HL-60/S4 treated with phorbol 12-myristate 13-acetate at 8.2 ng/mL for 4 days and 3 days (cell line): ENCODE results near the gene KCP.

Source experiments
- in situ Hi-C: fragments of 300-500 bp; cut with MboI; formaldehyde crosslinking; loops from 2 replicates; pipeline ENCODE4 v1.15.0; 2022; ENCODE audit warnings: low sequenced_read_pairs

Gene KCP

DNA sequence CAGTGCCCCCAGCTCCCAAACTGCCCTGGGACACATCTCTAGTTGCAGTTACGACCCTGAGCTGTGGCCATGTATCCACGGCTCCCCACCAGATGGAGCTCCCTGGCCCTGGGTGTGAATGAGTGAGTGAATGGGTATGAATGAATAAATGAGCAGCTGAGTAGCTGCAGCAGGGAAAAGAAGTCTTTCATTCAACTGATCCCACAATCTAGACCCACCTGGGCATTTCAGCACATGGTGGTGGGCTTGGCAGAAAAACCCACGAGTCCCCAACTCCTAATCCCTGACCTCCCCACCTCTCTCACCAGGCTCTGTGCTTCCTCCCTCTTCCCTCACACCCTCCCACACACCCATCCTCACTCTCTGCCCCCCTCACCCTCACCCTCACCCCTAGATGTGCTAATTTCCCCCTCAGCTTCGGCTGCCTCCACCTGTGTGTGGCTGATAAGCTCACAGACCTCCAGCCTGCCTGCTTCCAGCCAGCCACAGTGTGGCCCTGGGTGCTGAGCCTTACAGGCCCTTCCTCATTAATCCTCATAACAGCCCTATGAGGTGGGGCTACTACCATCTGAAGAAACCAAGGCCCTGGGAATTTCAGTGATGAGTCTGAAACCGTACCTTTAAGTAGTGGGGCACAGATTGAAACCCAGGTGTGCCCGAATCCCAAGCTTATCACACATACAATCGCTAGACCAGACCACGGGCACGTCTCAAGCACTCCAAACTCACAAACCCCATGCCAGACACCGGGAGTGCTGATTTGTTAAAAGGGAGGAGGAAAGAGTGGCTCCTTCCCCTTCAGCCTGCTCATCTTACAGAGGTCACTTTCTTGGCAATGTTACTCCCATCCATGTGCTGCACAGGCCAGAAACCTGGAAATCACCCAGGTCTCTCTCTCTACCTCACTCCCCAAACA is 50.1 kb downstream of the KCP start:
- in situ Hi-C loops: no loop called here

DNA sequence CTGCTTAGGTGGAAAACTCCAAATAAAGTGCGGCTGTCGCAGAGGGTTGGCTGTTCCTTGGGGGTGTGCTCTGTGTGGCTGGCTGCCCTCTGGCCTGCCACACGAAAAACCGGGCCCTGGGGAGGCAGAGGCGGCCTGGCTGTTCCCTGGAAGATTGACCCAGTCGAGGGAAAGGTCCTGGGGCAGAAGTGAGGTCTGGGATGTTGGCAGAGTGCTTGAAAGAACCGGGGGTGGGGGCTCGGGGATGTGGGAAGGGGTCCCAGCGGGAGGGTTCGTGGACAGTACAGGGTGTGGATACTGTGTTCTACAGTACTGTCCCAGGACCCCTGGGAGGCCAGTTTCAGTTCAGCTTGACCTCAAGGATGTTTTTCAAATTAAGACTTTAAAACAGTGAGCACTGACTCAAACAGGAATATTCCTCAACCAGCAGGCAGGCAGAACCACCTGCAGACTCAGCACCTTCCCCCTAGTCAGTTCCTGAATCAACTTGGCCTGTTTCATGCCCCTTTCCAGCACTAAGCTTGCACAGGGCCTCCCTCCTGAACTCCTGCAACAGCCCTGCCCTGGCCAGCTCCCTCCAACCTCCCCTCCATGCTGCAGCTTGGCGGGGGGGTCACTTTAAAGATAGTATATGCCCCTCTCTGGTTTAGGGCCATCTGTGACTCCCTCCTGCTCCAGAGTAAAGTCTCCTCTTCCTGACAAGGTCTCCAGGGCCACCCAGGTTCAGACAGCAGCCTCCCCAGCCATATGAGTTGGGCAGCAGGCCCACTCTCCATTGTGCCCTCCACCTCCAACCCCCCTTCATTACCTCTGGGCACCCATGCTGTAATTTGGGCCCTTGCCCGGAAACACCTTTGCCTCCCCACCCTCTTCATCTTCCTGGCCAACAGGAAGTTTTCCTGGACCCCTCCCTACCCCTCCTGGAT is 51.0 kb downstream of the KCP start:
- in situ Hi-C loops: no loop called here

DNA sequence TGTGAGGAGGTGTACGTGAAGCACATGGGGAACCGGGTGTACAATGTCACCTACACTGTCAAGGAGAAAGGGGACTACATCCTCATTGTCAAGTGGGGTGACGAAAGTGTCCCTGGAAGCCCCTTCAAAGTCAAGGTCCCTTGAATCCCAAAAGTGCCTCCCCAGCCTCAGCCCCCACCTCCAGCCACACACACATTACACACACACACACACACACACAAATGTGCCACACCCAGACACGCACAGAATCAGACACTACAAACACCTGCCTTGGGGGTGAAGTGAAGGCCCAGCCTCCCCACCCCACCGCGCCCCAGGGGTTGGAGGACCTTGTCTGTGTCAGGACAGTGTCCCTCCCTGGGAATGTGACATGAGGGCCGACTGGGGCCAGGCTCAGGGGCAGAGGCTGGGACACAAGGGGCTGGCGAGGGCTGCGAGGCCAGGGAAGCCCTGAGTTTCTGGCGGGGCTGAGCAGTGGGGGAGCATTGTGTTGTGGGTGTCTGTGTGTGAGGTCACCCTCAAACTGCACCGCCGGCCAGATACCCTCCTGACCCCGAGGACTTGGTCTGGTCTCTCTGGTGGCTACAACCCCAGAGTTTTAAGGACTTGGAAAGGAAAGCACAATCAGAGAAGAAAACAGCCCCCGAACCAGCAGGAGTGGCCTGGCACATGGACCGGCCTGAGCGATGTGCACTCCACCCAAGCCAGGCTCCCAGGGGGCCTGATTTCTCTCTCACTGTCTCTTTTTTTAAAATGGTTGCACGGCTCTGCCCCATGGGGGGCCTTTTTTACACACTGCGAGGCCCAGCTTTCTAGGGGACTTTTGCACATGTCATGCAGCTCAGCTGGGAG is 51.9 kb downstream of the KCP start:
- in situ Hi-C loops: no loop called here

DNA sequence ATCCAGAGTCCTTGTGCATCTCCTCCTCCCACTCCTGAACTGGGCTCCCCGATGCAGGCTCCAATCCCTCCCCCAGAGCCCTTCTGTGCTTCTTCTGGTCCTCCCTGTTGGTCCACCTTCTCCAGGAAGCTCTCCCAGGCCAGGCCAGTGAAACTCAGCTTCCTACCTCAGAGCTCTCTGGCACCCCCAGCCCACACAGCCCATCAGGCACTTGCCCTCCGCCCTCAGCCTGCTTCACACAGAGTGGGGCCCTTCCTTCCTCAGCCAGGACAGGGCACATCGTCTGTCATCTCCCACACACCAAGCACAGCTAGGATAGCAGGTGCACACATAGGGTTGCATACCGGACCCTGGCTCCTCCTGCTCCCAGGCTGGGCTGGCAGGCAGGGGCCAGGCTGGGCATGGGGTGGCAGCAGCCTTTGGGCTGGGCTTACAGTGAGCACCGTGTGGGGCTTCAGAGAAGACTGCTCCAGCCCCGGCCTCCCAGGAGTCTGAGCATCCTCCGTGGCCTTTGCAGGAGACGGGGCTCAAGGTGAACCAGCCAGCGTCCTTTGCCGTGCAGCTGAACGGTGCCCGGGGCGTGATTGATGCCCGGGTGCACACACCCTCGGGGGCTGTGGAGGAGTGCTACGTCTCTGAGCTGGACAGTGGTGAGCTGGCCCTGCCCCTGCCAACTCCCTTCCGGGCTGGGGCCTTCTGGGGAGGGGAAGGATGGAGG is 54.3 kb downstream of the KCP start:
- in situ Hi-C loops: no loop called here

DNA sequence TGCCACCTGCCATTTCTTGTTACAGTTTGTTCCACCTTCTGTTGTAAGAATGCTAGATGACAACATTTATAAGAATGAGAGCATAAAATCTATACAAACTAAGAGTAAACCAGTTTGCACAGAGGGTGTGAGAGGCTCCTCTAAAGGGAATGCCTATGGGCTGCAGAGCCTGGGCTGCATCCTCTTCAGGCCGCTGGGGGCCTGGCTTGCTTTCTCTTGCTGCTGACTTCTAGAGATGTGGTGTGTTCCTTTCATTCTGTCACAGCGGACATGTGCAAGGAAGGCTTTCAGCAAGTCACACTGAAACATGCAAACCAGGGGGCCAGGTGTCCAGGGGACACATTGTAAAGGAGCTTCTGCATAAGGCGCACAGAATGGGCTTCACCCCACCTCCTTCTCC is 55.0 kb downstream of the KCP start:
- in situ Hi-C loops: no loop called here

DNA sequence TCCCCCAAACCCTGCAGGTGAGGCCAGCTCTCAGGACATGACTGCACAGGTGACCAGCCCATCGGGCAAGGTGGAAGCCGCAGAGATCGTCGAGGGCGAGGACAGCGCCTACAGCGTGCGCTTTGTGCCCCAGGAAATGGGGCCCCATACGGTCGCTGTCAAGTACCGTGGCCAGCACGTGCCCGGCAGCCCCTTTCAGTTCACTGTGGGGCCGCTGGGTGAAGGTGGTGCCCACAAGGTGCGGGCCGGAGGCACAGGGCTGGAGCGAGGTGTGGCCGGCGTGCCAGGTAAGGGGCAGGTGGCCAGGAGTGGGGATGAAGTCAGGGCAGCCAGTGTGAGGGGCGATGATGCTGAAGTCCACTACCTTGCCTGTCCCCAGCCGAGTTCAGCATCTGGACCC is 56.1 kb downstream of the KCP start:
- in situ Hi-C loops: no loop called here

- in situ Hi-C loops: no loop called here
Observed at GRCh38 chr7:128853799-128854198, 56.7 kb downstream of the KCP start.

- in situ Hi-C loops: no loop called here
Observed at GRCh38 chr7:128852537-128853254, 57.8 kb downstream of the KCP start.

DNA sequence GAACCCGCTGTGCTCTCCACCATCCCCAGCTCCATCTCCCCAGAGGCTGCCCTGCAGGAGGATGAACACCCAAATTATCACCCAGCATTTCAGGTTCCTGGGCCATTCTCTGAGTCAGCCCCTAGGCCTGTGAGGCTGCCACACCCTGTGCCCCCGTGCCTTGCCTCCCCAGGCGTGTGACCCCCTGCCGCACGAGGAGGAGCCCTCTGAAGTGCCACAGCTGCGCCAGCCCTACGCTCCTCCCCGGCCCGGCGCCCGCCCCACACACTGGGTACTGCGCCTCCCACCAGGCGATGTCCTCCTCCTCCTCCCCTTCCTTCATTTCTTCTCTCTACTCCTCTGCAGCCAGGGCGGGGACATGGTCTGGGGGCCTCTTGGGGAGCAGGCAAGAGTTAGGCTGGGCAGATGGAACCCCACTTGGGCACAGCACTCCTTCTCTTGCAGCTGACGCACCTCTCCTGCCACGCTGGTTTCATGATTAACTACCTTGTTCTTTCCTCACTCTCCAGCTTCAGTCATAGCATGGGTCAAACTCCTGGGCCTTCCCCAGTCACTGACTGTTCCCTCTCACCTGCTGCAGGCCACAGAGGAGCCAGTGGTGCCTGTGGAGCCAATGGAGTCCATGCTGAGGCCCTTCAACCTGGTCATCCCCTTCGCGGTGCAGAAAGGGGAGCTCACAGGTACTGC is 60.6 kb downstream of the KCP start:
- in situ Hi-C loops: no loop called here

GRCh38 chr7:128849156-128849515 is 61.4 kb downstream of the KCP start:
- in situ Hi-C loops: no loop called here

DNA sequence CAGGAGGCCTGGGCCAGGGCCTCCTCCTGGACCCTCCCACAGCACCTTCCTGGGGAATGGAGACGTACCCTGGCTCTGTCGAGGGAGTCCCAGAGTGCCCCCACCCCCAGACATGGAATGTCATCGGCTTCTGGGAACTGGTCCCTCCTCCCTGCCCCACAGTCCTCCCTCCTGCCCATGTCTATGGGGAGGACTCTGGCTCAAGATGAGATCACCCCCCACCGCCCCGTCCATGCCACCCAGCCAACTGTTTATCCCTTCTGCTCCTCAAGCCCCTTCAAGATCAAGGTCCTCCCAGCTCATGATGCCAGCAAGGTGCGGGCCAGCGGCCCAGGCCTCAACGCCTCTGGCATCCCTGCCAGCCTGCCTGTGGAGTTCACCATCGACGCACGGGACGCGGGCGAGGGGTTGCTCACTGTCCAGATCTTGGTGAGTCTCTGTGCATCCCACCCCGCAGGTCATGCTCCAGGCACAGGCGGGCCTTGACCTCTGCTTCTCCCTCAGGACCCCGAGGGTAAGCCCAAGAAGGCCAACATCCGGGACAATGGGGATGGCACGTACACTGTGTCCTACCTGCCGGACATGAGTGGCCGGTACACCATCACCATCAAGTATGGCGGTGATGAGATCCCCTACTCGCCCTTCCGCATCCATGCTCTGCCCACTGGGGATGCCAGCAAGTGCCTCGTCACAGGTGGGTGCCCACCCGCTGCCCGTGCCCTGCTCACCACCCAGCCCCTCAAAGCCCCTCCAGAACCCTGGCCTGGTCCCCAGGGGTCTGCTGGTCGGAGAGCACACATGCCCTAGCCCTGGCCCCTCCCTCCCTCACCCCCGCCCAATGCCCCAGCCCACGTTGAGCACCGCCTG is 62.0 kb downstream of the KCP start:
- in situ Hi-C loops: no loop called here

GRCh38 chr7:128847721-128848211 is 62.7 kb downstream of the KCP start:
- in situ Hi-C loops: no loop called here

DNA sequence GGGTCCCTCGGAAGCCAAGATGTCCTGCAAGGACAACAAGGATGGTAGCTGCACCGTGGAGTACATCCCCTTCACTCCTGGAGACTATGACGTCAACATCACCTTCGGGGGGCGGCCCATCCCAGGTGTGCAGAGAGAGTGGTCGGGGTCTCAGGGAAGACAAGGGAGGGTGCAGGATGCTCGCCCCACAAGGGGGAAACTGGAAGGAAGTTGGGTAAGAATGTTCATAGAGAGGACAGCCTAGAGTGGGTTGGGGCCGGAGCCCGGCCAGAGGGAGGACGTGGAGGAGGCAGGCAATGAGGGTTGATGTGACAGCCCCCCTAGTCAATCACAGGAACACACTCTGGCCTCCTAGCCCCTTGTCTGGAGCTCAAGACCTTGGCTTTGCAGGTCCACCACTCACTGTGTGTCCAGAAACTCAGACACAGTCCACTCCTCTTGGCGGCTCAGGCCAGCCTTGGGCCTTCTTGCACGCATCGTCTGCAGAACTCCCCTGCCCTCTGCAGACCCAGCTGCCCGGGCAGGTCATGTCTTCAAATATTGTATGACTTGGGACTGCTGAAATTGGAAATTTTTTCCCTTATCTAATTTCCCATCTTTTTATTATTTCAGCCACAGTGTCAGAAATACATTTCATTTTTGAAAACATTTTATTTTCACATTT is 63.6 kb downstream of the KCP start:
- in situ Hi-C loops: no loop called here

DNA sequence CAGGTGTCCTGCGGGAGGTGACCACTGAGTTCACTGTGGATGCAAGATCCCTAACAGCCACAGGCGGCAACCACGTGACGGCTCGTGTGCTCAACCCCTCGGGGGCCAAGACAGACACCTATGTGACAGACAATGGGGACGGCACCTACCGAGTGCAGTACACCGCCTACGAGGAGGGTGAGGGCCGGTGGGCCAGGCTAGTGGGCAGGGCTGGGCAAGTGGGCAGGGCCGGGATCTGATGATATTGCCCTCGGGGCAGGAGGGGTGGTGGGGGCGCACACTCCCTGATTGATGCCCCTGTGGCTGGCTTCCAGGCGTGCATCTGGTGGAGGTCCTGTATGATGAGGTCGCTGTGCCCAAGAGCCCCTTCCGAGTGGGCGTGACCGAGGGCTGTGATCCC is 64.5 kb downstream of the KCP start:
- in situ Hi-C loops: no loop called here

DNA sequence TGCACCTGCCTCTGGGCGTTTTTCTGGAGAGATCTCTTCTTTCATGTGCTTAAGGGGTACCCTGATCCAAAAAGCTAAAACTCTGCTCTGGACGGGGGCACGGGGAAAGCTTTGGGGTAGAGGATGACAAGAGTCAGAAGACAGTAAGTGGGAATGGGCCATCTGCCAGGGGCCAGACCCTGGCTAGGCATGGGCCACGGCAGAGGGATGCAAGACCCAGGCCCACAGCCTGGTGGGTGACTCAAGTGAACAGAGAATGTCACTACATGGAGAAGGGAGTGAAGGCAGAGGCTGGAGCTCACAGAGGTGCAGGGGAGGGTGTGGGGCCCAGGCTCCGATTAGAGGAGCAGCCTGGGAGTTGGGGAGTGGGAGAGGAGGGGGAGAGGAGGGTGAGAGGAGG is 65.0 kb downstream of the KCP start:
- in situ Hi-C loops: no loop called here

GRCh38 chr7:128844777-128845311 is 65.7 kb downstream of the KCP start:
- in situ Hi-C loops: no loop called here

DNA sequence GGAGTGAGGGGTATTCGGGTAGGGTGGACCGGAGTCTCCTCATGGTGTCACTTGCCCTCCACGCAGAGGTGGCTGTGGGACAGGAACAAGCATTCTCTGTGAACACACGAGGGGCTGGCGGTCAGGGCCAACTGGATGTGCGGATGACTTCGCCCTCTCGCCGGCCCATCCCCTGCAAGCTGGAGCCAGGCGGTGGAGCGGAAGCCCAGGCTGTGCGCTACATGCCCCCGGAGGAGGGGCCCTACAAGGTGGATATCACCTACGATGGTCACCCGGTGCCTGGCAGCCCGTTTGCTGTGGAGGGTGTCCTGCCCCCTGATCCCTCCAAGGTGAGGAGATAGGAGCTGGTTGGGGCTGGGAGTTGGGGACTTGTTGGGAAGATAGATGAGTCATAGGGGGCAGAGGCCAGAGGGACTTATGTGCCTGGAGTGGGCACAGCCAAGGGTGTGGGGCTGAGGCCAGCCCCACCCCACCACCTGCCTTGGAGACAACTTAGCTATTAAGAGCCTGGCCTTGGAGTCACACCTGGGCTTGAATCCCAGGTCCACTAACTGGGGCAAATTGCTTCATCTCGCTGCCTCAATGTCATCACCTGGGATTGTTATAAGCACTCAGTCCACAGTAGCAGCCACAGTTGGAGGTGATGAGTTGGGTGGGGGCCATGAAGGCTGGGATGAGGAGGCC is 66.4 kb downstream of the KCP start:
- in situ Hi-C loops: no loop called here
